GM21381 (cell line): ENCODE results near the gene UBL5.
"Not testable (repeated sequence)": the region's sequence is repeated elsewhere in the genome, so short reads cannot be mapped to it uniquely, and the experiment has no call there.

Source experiments
- ATAC-seq: cut with Tn5 transposase; IDR thresholded peaks from one replicate; pipeline ENCODE4 v1.9.1; 2021; ENCODE audit warnings: mild to moderate bottlenecking, moderate library complexity; ENCODE audit not compliant: unreplicated experiment

Gene UBL5

DNA sequence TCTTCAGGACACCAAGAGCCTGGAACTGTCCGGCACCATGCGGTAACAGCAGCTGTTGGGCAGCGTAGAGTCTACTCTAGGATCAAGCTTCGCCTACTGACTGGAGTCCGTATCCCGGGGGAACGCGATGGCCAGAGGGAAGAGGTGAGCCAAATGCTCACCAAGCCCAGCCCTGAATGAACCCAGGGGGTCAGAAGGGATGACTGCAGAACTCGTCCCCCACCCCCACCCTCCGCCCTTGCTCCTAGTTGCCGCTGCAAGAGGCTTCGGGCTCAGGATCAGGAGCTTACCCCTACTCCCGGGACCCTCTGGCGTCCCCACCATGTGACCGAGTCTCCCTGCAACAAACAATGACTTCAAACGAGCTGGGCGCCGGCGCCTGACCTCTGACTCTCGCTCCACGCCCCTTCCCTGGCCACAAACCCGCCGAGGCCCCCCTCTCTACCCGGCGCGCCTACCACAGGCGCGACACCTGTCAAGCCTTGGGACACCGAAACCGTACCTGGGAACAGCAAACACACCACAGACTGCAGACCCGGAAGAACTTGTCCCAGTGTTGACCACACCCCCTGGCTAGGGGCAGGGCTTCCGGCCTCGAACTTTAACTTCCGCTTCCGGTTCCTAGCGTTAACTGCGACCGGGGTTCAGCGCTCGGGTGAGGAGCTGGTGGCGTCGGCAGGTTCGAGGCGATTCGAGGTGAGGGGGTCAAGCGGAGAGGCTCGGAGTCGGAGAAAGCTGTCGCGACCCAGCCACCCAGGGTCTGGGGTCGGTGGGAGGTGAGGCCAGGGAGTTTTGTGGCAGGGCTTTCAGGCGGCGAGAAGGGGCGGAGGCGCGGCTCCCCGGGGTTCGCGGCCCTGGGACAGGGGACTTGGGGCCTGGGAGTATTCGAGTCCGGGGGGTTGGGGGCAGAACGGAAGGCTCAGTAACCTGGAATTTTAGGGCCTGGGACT is at the start of gene UBL5:
UBL5 (plus strand) TSS at position 630 of the 950 bp plus-strand sequence. CDS start 420 bp downstream, outside the sequence.
- peak; percentile 88 for ATAC-seq

DNA sequence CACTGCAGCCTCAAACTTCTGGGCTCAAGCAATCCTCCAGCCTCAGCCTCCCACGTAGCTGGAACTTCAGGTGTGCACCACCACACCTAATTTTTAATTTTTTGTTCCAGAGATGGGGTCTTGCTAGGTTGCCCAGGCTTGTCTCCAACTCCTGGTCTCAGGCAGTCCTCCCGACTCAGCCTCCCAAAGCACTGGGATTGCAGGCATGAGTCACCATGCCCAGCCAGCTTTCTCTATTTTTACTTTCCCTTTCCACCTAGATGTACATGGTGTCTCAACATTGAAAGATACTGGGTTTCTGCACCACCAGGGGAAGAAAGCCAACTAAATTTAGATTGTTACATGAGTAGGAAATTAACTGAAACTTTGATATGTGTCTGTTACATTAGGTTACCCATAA is 45.4 kb upstream of the UBL5 start:
- ATAC-seq: no peak

DNA sequence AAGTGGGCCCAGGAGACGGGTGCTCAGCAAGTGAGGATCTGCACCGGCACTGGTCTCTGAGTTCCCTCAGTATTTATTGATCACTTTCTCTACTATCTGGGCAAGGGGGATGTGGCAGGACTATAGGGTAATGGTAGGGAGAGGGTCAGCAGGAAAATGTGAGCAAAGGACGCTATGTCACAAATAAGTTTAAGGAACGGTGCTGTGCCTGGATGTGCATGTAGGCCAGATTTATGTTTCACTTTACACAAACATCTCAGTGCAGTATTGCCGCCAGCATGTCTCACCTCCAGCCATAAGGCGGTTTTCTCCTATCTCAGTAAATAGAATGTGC is 43.6 kb upstream of the UBL5 start:
- not testable (repeated sequence) for ATAC-seq

DNA sequence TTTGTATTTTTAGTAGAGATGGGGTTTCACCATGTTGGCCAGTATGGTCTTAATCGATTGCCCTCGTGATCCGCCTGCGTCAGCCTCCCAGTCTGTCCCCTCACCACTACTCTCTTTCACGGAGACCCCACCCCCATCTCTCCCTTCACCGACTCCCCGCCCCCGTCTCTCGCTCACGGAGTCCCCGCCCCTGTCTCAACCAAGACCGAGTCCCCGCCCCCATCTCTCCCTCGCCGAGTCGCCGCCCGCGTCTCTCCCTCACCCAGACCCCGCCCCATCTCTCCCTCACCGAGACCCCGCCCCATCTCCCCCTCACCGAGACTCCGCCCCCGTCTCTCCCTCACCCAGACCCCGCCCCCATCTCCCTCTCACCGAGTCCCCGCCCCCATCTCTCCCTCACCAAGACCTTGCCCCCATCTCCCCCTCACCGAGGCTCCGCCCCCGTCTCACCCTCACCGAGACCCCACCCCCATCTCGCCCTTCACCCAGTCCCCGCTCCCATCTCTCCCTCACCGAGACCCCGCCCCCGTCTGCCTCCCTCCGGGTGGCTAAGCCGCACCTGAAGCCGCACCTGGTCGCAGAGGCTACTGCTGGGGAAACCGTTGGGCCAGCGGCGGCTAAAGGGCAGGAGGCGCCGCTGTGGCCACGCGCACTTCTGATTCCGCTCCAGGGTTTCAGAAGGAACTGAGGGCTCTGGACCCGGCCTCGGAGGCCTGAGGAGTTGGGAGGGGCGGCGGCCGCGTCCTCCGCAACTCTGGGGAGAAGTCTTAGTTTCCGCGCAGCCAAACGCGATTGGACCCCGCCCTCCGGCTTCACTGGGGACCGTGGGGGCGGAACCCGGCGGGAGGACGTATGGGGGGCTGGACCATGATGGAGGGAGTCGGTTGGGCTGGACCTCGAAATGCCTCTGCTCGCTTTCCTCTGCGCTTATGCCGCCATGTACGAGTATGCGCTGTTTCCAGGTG is 42.1 kb upstream of the UBL5 start:
- peak; percentile 78 for ATAC-seq

DNA sequence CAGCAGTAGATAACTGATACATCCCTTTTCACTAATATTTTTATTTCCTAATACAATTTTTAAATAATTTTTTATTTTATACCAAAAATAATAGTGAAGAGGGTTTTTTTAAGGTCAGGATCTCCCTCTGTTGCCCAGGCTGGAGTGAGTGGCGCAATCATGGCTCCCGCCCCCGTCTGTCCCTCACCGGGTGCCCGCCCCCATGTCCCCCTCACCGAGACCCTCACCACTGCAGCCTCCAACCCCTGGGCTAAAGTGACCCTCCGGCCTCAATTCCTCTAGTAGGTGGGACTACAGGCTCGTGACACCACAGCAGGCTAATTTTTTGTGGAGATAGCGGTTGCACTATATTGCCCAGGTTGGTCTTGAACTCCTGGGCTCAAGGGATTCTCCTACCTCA is 41.4 kb upstream of the UBL5 start:
- no peak for ATAC-seq

DNA sequence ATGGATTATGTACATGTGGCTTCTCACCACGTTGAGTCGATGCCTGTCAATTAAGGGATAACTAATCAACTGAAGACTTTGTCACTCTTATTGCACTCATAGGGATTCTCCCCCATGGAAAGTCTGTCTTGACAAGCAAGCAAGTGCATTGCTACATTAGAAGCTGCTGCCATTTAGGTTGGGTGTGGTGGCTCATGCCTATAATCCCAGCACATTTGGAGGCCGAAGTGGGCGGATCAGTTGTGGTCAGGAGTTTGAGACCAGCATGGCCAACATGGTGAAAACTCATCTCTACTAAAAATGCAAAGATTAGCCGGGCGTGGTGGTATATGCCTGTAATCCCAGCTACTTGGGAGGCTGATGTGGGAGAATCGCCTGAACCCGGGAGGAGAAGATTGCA is 40.9 kb upstream of the UBL5 start:
- no peak for ATAC-seq

DNA sequence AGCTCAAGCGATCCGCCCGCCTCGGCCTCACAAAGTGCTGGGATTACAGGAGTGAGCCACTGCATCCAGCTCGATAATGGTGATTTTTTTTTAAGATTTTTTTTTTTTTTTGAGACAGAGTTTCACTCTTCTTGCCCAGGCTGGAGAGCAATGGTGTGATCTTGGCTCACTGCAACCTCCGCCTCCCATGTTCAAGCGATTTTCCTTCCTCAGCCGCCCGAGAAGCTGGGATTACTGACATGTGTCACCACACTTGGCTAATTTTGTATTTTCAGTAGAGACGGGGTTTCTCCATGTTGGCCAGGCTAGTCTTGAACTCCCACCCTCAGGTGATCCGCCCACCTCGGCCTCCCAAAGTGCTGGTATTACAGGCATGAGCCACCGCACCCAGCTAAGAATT is 39.1 kb upstream of the UBL5 start:
- not testable (repeated sequence) for ATAC-seq

DNA sequence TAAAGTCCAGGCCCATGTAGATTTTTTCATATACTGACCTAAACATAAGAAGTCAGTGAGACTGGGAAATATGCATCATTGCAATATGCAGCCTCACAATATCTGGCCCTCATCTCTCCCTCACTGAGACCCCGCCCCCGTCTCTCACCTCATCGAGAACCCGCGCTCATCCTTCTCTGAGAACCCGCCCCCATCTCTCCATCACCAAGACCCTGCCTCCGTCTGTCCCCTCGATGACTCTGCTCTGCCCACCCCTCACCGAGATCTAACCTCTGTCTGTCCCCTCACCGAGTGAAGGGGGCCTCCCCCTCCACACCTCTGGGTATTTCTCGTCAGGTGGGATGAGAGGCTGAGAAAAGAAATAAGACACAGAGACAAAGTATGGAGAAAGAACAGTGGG is 38.7 kb upstream of the UBL5 start:
- ATAC-seq: no peak

DNA sequence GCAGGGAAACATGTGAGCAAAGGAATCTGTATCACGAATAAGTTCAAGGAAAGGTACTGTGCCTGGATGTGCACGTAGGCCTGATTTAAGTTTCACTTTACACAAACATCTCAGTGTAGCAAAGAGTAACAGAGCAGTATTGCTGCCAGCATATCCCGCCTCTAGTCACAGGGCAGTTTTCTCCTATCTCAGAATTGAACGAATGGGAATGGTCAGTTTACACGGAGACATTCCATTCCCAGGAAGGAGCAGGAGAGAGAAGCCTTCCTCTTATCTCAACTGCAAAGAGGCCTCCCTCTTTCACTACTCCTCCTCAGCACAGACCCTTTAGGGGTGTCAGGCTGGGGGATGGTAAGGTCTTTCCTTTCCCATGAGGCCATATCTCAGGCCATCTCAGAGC is 38.1 kb upstream of the UBL5 start:
- not testable (repeated sequence) for ATAC-seq

DNA sequence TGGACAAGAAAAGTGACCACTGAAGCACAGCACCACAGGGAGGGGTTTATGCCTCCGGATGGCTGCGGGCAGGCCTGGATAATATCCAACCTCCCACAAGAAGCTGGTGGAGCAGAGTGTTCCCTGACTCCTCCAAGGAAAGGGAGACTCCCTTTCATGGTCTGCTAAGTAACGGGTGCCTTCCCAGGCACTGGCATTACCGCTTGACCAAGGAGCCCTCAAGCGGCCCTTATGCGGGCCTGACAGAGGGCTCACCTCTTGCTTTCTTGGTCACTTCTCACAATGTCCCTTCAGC is 36.7 kb upstream of the UBL5 start:
- not testable (repeated sequence) for ATAC-seq

DNA sequence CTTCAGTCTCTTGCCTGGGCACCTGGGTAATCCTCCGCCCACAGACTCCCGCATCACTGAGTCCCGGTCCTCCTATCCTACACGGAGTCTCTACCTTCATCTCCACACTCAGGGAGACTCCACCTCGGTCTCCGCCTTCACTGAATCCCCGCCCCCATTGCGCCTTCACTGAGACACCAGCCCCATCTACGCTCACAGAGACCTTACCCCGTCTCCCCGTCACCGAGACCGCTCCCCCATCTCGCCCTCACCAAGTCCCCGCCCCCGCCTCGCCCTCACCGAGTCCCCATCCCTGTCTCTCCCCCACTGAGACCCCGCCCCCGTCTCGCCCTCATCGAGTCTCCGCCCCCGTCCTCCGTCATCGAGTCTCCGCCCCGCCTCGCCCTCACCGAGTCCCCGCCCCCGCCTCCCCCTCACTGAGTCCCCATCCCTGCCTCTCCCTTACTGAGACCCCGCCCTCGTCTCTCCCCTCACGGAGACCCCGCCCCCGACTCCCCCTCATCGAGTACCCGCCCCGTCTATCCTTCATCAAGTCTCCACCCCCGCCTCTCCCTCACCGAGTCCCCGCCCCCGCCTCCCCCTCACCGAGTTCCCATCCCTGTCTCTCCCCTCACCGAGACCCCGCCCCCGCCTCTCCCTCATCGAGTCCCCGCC is 36.0 kb upstream of the UBL5 start:
- ATAC-seq: peak; percentile 37

DNA sequence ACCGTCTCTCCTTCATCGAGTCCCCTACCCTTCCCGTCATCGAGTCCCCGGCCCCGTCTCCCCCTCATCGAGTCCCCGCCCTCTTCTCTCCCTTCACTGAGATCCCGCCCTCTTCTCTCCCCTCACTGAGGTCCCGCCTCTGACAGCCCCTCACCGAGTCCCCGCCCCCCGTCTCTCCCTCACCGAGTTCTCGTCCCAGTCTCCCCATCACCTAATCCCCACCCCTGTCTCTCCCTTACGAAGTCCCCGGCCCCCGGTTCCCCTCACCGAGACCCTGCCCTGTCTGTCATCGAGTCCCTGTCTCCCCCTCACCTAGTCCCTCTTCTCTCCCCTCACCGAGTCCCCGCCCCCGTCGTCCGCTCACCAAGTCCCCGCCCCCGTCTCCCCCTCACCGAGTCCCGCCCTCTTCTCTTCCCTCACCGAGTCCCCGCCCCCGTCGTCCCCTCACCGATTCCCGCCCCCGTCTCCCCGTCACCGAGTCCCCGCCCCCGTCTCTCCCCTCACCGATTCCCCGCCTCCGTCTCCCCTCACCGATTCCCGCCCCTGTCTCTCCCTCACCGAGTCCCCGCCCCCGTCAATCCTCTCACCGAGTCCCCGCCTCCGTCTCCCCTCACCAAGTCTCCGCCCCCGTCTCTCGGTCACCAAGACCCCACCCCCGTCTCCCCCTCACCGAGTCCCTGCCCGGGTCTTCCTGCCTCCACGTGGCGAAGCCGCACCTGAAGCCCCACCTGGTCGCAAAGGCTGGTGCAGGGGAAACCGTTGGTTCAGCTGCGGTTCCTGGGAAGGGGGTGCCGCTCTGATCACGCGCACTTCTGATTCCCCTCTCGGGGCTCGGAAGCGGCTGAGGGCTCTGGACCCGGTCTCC is 35.3 kb upstream of the UBL5 start:
- ATAC-seq: peak; percentile 38

DNA sequence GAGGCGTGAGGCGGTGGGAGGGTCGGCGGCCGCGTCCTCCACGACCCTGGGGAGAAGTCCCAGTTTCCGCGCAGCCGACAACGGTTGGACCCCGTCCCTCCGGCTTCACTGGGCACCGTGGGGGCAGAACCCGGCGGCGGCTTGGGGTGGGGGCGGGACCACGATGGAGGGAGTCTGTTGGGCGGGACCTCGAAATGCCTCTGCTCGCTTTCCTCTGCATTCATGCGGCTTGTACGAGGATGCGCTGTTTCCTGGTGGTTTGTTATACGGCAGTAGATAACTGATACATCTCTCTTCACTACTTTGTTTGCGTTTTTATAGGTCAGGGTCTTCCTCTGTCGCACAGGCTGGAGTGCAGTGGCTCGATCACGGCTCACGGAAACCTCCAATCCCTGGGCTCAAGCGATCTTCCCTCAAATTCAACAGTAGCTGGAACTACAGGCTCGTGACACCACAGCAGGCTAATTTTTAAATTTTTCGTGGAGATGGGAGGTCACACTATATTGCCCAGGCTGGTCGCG is 34.6 kb upstream of the UBL5 start:
- ATAC-seq: no peak

DNA sequence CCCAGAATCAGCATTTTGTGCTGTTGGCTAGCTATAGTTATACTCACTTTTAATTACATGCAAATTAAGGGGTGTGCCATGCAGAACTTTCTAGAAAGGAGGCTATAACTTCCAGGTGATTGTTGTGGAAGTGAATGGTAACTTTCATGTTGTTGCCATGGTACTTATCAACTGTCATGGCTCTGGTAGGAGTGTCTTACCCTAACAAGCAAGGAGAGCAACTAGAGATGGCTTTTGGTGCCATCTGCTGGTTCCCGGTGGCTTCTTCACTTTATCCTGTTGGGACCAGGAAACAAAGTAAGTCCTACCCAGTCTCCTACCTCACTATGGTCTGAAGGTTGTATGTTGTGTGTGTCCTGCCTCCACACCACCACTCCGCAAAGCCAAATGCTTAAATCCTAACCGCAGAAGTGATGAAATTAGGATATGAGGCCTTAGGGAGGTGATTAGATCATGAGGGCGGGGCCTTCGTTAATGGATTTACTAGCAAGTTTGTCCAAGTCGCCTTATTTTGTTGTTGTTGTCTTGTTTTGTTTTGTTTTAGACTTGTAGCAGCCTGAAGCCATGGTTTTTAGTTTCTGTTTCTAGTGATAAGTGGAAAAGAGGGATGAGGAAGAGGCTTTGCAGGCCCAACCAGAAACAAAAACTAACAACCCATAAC is 31.5 kb upstream of the UBL5 start:
- peak; percentile 39 for ATAC-seq

DNA sequence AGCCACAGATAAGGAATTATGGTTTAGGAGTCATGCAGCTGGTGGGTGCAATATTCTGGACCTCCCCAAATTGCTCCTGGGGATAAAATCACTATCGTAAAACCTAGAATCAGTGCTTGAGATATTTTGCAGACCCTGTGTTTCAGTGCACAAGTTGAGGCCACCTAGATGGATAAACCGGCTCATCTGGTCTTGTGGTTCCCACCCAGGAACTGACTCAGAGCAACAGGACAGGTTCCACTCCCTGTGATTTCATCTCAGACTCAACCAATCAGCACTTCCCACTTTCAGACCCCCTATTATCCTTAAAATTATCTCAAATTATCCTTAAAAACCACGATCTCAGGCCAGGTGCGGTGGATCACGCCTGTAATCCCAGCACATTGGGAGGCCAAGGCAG is 29.8 kb upstream of the UBL5 start:
- ATAC-seq: no peak

DNA sequence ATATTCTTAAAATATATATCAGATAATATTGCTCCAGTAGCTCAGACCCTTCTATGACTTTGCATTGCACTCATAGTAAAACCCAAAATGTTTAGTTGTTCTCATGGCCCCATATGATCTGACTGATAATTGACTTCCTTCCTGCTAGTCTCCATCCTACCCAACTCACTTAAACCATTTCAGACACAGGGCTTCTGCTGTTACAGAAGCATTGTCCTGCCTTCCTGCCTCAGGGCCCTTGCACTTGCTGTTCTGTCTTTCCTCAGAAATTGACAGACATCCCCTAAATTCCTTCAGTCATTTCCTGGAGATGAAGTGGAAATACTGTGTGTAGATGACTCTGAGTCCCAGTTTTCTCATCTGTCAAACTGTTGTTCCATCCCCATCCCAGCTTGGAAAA is 28.6 kb upstream of the UBL5 start:
- no peak for ATAC-seq

DNA sequence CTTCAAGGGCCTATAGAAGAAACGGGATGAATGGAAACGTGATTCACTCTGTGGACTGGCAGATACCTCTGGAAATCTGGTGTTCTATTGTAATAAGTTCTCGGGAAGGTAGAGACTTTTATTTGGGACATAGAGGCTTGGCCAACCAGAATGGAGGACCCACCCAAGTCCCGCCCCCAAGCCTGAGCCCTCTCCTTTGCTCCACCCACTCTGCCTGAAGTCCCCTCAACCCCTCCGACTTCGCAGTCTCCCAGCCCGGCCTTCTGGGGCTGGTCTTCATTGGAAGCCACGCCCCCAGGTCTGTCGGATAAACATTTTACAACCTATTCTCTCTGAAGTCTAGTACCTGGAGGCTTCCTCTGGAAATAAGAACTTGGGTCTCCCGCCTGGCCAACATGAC is 25.7 kb upstream of the UBL5 start:
- no peak for ATAC-seq

DNA sequence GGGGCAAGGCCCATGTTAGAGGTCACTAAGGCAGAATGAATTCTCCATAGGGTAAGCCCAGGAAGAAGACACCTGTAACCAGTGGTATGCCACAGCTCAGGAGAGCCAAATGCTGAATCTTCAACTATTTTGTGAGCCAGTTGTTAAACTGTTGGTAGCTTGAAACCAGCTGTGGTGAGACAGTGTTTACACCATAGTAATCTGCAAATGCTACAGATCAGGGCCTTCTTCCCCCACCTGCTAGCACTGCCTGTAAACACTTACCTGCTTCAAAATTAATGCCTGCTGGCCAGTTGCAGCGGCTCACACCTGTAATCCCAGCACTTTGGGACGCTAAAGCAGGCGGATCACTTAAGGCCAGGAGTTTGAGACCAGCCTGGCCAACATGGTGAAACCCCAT is 20.9 kb upstream of the UBL5 start:
- ATAC-seq: no peak
